Coronary artery (tissue), 2 donors: Measurements from ENCODE around the gene SOBP.

Experiments
- DNase-seq: peaks from one replicate; pipeline ENCODE4 v3.0.0-alpha.2; 2017; ENCODE audit warnings: low spot score
- H3K27ac ChIP-seq, 2 donors: fragments of 200-600 bp; sonication (generic); one replicate each; pipeline ENCODE4 v1.5.1; 2016 to 2019
- H3K4me3 ChIP-seq: fragments of 200-600 bp; sonication (generic); 2 replicates; pipeline ENCODE4 v1.5.1; 2016; ENCODE audit warnings: mild to moderate bottlenecking, moderate library complexity
- TF ChIP-seq, protein P1 (sequence below): fragments of 200-600 bp; sonication (generic); IDR thresholded peaks from one replicate; pipeline ENCODE4 v1.5.1; 2019; ENCODE audit warnings: antibody characterized with exemption

The SOBP gene

DNA sequence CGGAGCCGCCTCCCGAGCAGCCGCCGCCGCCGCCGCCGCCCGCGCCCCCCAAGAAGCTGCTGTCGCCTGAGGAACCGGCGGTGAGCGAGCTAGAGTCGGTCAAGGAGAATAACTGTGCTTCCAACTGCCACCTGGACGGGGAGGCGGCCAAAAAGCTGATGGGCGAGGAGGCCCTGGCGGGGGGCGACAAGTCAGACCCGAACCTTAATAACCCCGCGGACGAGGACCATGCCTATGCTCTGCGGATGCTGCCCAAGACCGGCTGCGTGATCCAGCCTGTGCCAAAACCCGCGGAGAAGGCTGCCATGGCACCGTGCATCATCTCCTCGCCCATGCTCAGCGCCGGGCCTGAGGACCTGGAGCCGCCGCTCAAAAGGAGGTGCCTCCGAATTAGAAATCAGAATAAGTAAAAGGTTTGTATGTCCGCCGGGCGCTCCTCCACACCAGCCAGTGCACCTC, 145.2 kb downstream of the SOBP start:
- TF ChIP-seq, protein P1, sequence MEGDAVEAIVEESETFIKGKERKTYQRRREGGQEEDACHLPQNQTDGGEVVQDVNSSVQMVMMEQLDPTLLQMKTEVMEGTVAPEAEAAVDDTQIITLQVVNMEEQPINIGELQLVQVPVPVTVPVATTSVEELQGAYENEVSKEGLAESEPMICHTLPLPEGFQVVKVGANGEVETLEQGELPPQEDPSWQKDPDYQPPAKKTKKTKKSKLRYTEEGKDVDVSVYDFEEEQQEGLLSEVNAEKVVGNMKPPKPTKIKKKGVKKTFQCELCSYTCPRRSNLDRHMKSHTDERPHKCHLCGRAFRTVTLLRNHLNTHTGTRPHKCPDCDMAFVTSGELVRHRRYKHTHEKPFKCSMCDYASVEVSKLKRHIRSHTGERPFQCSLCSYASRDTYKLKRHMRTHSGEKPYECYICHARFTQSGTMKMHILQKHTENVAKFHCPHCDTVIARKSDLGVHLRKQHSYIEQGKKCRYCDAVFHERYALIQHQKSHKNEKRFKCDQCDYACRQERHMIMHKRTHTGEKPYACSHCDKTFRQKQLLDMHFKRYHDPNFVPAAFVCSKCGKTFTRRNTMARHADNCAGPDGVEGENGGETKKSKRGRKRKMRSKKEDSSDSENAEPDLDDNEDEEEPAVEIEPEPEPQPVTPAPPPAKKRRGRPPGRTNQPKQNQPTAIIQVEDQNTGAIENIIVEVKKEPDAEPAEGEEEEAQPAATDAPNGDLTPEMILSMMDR = no peak
- peak overlapping the region; percentile 64 for H3K4me3 ChIP-seq
- H3K27ac ChIP-seq = no peak overlapping the region
- DNase-seq = no peak

DNA sequence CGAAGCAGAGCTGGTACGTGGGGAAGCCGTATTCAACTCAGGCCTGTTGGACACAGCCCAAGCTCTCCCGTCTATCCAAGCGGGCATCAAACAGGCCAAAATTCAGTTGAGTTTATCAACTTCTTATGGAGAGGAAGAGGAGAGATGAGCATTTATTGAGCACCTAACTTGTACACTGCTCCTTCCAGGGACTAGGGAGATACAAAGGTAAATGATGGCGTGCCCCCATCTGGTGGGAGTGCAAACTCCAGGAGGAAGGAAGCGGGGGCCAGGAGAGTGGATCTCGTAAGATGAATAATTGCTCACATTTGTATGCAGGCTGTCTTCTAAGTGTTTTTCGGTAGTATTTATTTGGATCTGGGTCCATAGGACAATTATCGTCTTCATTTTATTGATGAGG, 146.6 kb downstream of the SOBP start:
- Histone ChIP-seq H3K4me3 (no peak overlapping the region), H3K27ac (no peak overlapping the region)
- DNase-seq = no peak
- TF ChIP-seq, protein P1 = no peak

DNA sequence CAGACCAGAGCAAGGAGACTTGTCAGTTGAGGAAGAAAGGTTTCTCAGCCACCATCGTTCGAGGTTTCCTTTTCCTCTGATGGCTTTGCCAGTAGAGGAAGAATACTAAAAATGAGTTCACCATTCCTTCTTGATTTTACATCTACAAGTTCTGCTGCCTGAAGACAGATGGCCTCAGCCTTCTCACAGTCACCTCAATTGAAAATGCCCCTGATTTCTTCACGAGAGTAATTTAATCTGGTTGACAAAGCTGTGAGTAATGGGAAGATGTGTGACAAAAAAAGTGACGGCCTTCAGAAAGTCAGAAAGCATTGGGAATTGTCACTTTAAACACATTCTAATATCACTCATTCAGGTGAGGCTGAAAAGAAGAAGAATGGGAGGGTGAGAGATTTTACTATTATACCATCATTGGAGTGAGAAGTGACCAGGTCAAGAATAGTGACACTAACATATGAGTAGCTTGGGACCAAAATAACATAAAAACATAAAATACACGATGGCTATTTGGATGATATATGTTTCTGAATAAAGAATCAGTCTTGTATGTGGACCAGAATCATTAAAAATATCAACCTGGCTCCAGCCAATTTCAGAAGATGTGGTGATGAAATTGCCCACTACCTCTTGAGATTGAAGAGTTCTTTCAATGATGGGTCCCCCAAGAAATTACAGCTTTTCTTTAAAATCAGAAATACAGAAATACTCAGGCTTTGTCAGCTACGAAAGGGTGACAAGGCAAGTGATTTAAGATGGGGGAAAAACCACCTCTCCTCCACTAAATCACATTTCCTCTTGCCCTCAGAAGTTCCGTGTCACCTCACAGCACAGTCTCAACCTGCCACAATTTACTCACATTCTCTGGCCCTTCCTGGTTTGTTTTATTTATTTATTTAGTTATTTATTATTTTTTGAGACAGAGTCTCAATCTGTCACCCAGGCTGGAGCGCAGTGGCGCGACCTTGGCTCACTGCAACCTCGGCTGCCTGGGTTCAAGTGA, 147.7 kb downstream of the SOBP start:
- TF ChIP-seq, protein P1 = no peak
- no peak overlapping the region for H3K4me3 ChIP-seq
- H3K27ac ChIP-seq = no peak overlapping the region
- no peak for DNase-seq

DNA sequence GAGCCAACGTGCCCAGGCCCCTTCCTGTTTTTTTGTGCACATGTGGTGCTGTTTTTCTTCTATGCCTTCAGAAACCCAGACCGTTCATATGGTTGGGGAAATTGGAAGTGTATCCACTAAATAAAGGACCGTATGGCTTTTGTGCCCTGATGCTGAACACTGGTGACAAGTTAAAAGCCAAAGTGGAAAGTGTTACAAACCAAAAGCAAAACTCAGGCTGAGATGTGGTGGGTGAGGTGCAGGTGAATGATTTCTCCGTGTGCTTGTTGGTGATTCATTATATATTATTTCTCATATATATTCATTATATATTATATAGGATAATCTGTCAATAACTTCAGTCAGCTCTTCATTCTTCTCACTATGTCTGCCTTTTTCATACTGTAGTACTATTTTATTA, 148.6 kb downstream of the SOBP start:
- no peak overlapping the region for H3K27ac ChIP-seq
- no peak overlapping the region for H3K4me3 ChIP-seq
- TF ChIP-seq, protein P1 = no peak
- no peak for DNase-seq

DNA sequence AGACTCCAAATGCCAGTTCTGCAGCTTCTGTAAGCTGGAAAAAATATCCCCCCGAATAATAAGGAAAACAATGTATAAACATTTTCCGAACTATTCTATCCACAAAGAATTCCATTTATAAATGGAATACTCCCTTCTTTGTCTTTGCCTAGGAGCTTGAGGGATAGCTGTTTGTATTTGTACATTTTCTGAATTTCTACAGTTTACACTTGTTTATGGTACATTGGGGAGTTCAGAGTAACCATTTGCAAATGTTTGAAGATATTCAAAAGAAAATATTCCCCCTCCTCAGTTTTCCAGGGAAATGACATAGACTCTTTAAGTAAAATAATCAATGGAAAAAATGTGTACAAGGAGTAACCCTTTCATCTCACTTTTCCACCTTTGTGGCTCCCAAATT, 149.6 kb downstream of the SOBP start:
- no peak overlapping the region for H3K4me3 ChIP-seq
- TF ChIP-seq, protein P1 = no peak
- DNase-seq = no peak

DNA sequence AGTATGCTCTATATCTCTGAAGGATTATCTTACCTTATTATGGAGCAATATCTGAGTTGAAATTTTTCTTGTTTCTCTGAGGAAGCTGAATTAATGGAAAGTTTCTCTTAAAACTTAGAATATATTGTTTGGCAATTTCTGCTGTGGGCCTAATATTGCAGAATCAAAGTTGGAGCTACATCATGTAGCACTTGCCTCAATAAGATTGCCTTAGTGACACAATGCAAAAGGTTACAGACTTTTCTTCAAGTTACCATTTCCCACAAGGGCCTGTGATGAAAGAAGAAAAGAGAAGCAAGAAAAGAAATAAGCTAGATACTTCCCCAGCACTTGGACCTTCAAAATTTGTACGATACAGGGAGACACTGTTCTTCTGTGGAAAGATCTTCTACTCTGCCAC, 151.2 kb downstream of the SOBP start:
- Histone ChIP-seq H3K4me3 (no peak overlapping the region), H3K27ac (peak overlapping the region in 1 of 2 donors; percentile 31)
- TF ChIP-seq, protein P1 = no peak
- no peak for DNase-seq

More for the DNA sequence above, 149.6 kb downstream of the SOBP start:
- no peak overlapping the region for H3K27ac ChIP-seq
